ENCODE results near the gene VASN. TPM values are rescaled to one million over a fixed set of nuclear protein-coding genes. Genes with fewer than 3 reads are reported as not detected.

Gene VASN
- total RNA-seq, 1 experiment from 2014 or later = 18.1 TPM

- Mint-ChIP-seq H3K4me1 (ENCODE audit: low read depth, unreplicated experiment) (peaks cover 9% of the 10 kb centered on the region), H3K4me3 (ENCODE audit: low read depth, unreplicated experiment) (no peak overlapping the region), H3K27ac (ENCODE audit: unreplicated experiment) (no peak overlapping the region), H3K36me3 (ENCODE audit: insufficient read depth, unreplicated experiment) (peaks cover 24% of the 10 kb centered on the region), H3K9me3 (ENCODE audit: low read depth, unreplicated experiment) (no peaks in the 10 kb centered on the region), H3K27me3 (ENCODE audit: unreplicated experiment) (no peaks in the 10 kb centered on the region)
- intact Hi-C loops (cut with micrococcal nuclease; ENCODE audit: unreplicated experiment) = no loop called here
- BruUV-seq (replicated peaks) = no TSS peak
- no peak for DNase-seq
- CTCF ChIA-PET = interaction anchor here (0.7 kb wide), 1 partner anchor 516 kb away, joined by 4 read pairs; no protein-coding TSS in a partner anchor
- TF ChIP-seq CTCF (IDR thresholded peaks at IDR 0.05; ENCODE audit: unreplicated experiment) = no peak
Measured at GRCh38 chr16:4420505-4421105, 49.0 kb downstream of the VASN start.

- peak; percentile 95 for DNase-seq
- peaks cover 54% of the 10 kb centered on the region for H3K36me3 Mint-ChIP-seq (ENCODE audit: insufficient read depth, unreplicated experiment)
- H3K27me3 Mint-ChIP-seq (ENCODE audit: unreplicated experiment) = no peaks in the 10 kb centered on the region
- peak within 1 kb of the TSS; percentile 98 for H3K4me3 Mint-ChIP-seq (ENCODE audit: low read depth, unreplicated experiment)
- intact Hi-C loops (cut with micrococcal nuclease; ENCODE audit: unreplicated experiment) = no loop called here
- no peak for TF ChIP-seq CTCF (IDR thresholded peaks at IDR 0.05; ENCODE audit: unreplicated experiment)
- peak within 1 kb of the TSS; percentile 99 for H3K27ac Mint-ChIP-seq (ENCODE audit: unreplicated experiment)
- CTCF ChIA-PET = no interaction called here
- BruUV-seq (replicated peaks) = no TSS peak
- peaks cover 19% of the 10 kb centered on the region for H3K4me1 Mint-ChIP-seq (ENCODE audit: low read depth, unreplicated experiment)
- no peaks in the 10 kb centered on the region for H3K9me3 Mint-ChIP-seq (ENCODE audit: low read depth, unreplicated experiment)
Measured at GRCh38 chr16:4425378-4426020, 53.9 kb downstream of the VASN start, which contains the start of gene DNAJA3. TSS of gene DNAJA3 (plus strand) at chr16:4425868. CDS start at chr16:4425882, 14 bp downstream.

DNA sequence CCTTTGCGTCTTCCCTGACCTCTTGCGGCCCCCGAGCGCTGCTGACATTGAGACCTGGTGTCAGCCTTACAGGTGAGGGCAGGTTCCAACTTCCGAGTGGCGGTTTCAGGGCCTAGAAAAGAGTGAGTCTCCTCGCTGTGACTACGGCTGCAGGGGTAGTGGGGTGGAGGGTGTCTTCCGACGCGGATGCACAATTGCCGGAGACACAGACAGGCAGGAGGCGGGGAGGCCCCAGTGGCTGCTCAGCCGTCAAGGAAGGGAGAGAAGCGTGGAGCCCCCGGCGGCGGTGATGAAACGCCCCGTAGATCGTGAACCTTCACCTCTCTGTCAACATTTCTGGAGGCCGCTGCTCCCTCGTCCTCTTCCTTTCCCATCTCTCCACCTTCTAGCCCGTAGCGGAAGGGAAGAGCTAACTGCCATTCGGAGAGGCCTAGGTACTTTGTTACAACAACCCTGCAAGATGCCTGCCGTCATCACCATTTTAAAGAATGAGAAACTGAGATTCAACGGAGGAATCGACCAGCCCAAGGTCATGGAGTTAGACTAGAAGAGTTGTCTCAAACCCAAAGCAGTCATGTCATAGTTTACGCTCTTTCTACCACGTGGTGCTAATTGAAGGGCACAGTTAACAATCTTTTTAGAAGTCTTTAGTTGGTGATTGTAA, 54.5 kb downstream of the VASN start:
- Mint-ChIP-seq H3K4me1 (ENCODE audit: low read depth, unreplicated experiment) (peaks cover 19% of the 10 kb centered on the region), H3K27me3 (ENCODE audit: unreplicated experiment) (no peaks in the 10 kb centered on the region), H3K9me3 (ENCODE audit: low read depth, unreplicated experiment) (no peaks in the 10 kb centered on the region), H3K4me3 (ENCODE audit: low read depth, unreplicated experiment) (peak overlapping the region; percentile 98), H3K27ac (ENCODE audit: unreplicated experiment) (peak overlapping the region; percentile 99), H3K36me3 (ENCODE audit: insufficient read depth, unreplicated experiment) (peaks cover 57% of the 10 kb centered on the region)
- DNase-seq = no peak
- no peak for TF ChIP-seq CTCF (IDR thresholded peaks at IDR 0.05; ENCODE audit: unreplicated experiment)
- intact Hi-C loops (cut with micrococcal nuclease; ENCODE audit: unreplicated experiment) = no loop called here
- BruUV-seq (replicated peaks) = no TSS peak
- CTCF ChIA-PET = no interaction called here

DNA sequence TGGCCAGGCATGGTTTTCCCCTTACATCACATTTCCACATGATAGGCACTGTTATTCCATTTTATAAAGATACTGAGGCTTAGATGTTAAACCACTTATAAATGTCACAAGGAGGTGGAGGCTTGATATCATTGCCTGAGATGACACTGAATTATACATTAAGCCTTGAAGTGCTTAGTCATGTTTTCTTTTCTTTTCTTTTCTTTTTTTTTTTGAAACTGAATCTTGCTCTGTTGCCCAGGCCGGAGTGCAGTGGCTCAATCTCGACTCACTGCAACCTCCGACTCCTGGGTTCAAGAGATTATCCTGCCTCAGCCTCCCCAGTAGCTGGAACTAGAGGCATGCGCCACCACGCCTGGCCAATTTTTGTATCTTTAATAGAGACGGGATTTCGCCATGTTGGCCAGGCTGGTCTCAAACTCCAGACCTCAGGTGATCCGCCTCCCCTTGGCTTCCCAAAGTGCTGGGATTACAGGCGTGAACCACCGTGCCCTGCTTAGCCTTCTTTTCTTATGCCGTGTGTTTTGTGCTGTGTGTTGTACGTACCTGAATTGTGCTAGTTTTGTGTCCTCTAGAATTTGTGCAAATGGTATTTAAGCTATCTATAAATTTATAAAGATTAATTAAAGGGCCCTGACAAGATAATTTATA, 55.2 kb downstream of the VASN start:
- intact Hi-C loops (cut with micrococcal nuclease; ENCODE audit: unreplicated experiment) = no loop called here
- no peak for TF ChIP-seq CTCF (IDR thresholded peaks at IDR 0.05; ENCODE audit: unreplicated experiment)
- no peak for DNase-seq
- TSS peak; percentile 61 for BruUV-seq (replicated peaks)
- Mint-ChIP-seq H3K4me1 (ENCODE audit: low read depth, unreplicated experiment) (peaks cover 19% of the 10 kb centered on the region), H3K36me3 (ENCODE audit: insufficient read depth, unreplicated experiment) (peaks cover 64% of the 10 kb centered on the region), H3K9me3 (ENCODE audit: low read depth, unreplicated experiment) (no peaks in the 10 kb centered on the region), H3K4me3 (ENCODE audit: low read depth, unreplicated experiment) (peak overlapping the region; percentile 98), H3K27ac (ENCODE audit: unreplicated experiment) (peak overlapping the region; percentile 99), H3K27me3 (ENCODE audit: unreplicated experiment) (no peaks in the 10 kb centered on the region)
- CTCF ChIA-PET = no interaction called here

Measured in Calu3 (cell line).